ENCODE results near the gene TGM3.

Gene TGM3

DNA sequence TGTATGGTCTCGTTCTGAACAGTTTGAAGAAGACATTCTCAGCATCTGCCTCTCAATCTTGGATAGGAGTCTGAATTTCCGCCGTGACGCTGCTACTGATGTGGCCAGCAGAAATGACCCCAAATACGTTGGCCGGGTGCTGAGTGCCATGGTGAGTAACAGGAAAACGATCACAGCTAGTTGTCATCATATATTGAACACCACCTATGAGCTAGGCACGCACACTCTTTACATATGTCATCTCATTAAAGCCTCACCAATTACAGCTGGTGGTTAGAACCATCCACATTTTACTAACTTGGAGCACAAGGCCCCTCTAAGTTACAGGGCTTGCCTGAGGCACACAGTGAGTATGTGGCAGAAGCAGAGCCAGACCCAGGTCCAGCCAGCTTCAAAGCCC, 17.1 kb downstream of the TGM3 start:
- H2BK15ac ChIP-seq (replicated peaks; ENCODE audit: low read depth), result no peak overlapping the region
- no peak overlapping the region for H3K4me2 ChIP-seq (ENCODE audit: low read length)
- H3K56ac ChIP-seq (ENCODE audit: low read length), result no peak overlapping the region
- no peaks in the 10 kb centered on the region for H3K27me3 ChIP-seq (ENCODE audit: insufficient read depth, low read length, poor library complexity)
- no peak overlapping the region for H3K4me3 ChIP-seq (ENCODE audit: low read length)
- no peak overlapping the region for H3K9ac ChIP-seq (ENCODE audit: low read length)
- H3K4ac ChIP-seq (ENCODE audit: low read depth, low read length), result no peak overlapping the region
- H3K79me1 ChIP-seq (ENCODE audit: low read length), result no peaks in the 10 kb centered on the region
- H2AK5ac ChIP-seq (ENCODE audit: low read length), result no peak overlapping the region
- no peak overlapping the region for H4K5ac ChIP-seq (ENCODE audit: low read length)
- no peaks in the 10 kb centered on the region for H3K4me1 ChIP-seq (ENCODE audit: control insufficient read depth, low read depth, low read length)
- DNase-seq, result no peak
- H3K79me2 ChIP-seq (ENCODE audit: control insufficient read depth, insufficient read depth, low read length), result no peaks in the 10 kb centered on the region
- no peak overlapping the region for H2BK120ac ChIP-seq (ENCODE audit: low read depth, low read length)
- H3K36me3 ChIP-seq (ENCODE audit: control insufficient read depth, insufficient read depth, low read length), result no peaks in the 10 kb centered on the region
- no peak overlapping the region for H3K18ac ChIP-seq (ENCODE audit: low read length)
- WGBS (ENCODE audit: extremely low coverage, insufficient coverage, low lambda C conversion rate), result no CpG with 5 or more reads among the region's 8 CpGs
- H3K23ac ChIP-seq (ENCODE audit: low read length), result no peak overlapping the region
- H3K27ac ChIP-seq (ENCODE audit: low read depth, low read length), result no peak overlapping the region
- H4K8ac ChIP-seq (ENCODE audit: low read depth, low read length), result no peak overlapping the region
- H2BK5ac ChIP-seq (ENCODE audit: low read length), result no peak overlapping the region

DNA sequence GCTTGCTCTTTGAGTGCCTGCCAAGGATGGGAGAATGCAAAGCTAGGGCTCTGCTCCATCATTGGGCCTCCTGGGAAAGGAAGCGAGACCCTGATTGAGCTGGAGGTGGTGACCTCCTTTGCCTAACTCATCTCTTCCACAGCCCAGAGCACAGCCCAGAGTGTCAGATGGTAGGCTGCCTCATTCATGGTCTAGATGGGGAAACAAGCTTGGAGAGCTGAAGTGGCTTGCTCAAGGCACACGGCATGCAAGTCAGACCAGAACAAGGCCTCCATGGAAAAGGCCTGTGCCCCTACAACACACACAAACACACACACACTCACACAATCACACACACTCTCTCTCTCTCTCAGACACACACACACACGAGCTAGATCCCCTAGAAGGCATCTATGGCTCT, 17.5 kb downstream of the TGM3 start:
- no peak overlapping the region for H2BK120ac ChIP-seq (ENCODE audit: low read depth, low read length)
- no peaks in the 10 kb centered on the region for H3K79me2 ChIP-seq (ENCODE audit: control insufficient read depth, insufficient read depth, low read length)
- no peak overlapping the region for H3K4me3 ChIP-seq (ENCODE audit: low read length)
- H2BK15ac ChIP-seq (replicated peaks; ENCODE audit: low read depth), result no peak overlapping the region
- no peak overlapping the region for H2AK5ac ChIP-seq (ENCODE audit: low read length)
- H3K4me2 ChIP-seq (ENCODE audit: low read length), result no peak overlapping the region
- H3K56ac ChIP-seq (ENCODE audit: low read length), result no peak overlapping the region
- no peak overlapping the region for H3K18ac ChIP-seq (ENCODE audit: low read length)
- WGBS (ENCODE audit: extremely low coverage, insufficient coverage, low lambda C conversion rate), result no CpG with 5 or more reads among the region's 3 CpGs
- no peak overlapping the region for H3K27ac ChIP-seq (ENCODE audit: low read depth, low read length)
- no peak overlapping the region for H3K23ac ChIP-seq (ENCODE audit: low read length)
- H3K36me3 ChIP-seq (ENCODE audit: control insufficient read depth, insufficient read depth, low read length), result no peaks in the 10 kb centered on the region
- H3K9ac ChIP-seq (ENCODE audit: low read length), result no peak overlapping the region
- DNase-seq, result no peak
- no peak overlapping the region for H3K4ac ChIP-seq (ENCODE audit: low read depth, low read length)
- H3K79me1 ChIP-seq (ENCODE audit: low read length), result no peaks in the 10 kb centered on the region
- H4K5ac ChIP-seq (ENCODE audit: low read length), result no peak overlapping the region
- H3K4me1 ChIP-seq (ENCODE audit: control insufficient read depth, low read depth, low read length), result no peaks in the 10 kb centered on the region
- no peak overlapping the region for H2BK5ac ChIP-seq (ENCODE audit: low read length)
- no peaks in the 10 kb centered on the region for H3K27me3 ChIP-seq (ENCODE audit: insufficient read depth, low read length, poor library complexity)
- no peak overlapping the region for H4K8ac ChIP-seq (ENCODE audit: low read depth, low read length)

DNA sequence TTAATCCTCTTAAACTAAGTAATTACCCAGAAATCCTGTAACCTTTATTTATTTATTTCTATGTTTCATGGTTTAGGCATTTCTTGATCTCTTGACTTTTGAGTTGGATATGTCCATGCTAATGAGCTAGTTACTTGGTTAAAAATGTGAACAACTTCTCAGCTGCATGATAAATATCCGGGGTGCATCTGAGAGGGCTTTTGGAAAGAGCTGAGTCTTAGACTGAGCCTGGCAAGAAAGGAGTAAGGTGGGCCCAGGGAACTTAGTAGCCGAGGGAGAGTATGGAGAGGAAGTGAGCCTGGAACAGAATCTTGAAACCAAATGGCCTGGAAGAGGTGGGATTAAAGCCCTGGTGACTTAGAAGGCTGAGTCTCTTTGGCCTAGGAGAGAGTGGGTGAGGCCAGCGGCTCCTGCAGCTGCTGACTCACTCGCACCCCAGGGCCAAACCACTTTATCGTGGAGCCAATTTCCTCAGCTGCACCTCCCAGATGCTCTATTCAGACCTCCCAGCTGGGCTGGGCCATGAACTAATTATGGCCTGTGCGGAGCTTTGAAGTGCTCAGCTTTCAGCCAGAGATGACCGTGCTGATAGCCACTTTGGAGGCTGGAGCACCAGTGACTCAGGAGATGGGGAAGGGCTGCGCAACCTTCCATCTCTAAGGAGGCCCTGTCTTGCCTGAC, 19.1 kb downstream of the TGM3 start:
- Histone ChIP-seq H3K27ac (ENCODE audit: low read depth, low read length) (no peak overlapping the region), H3K79me2 (ENCODE audit: control insufficient read depth, insufficient read depth, low read length) (no peaks in the 10 kb centered on the region), H3K79me1 (ENCODE audit: low read length) (no peaks in the 10 kb centered on the region), H3K23ac (ENCODE audit: low read length) (no peak overlapping the region), H3K36me3 (ENCODE audit: control insufficient read depth, insufficient read depth, low read length) (no peaks in the 10 kb centered on the region), H3K56ac (ENCODE audit: low read length) (no peak overlapping the region), H2AK5ac (ENCODE audit: low read length) (no peak overlapping the region), H4K8ac (ENCODE audit: low read depth, low read length) (no peak overlapping the region), H3K18ac (ENCODE audit: low read length) (no peak overlapping the region), H2BK5ac (ENCODE audit: low read length) (no peak overlapping the region), H3K27me3 (ENCODE audit: insufficient read depth, low read length, poor library complexity) (no peaks in the 10 kb centered on the region), H3K4me1 (ENCODE audit: control insufficient read depth, low read depth, low read length) (no peaks in the 10 kb centered on the region), H4K5ac (ENCODE audit: low read length) (no peak overlapping the region), H3K9ac (ENCODE audit: low read length) (no peak overlapping the region), H2BK15ac (replicated peaks; ENCODE audit: low read depth) (no peak overlapping the region), H2BK120ac (ENCODE audit: low read depth, low read length) (no peak overlapping the region), H3K4me2 (ENCODE audit: low read length) (no peak overlapping the region), H3K4ac (ENCODE audit: low read depth, low read length) (no peak overlapping the region), H3K4me3 (ENCODE audit: low read length) (no peak overlapping the region)
- WGBS (ENCODE audit: extremely low coverage, insufficient coverage, low lambda C conversion rate), result no CpG with 5 or more reads among the region's 8 CpGs
- DNase-seq, result peak; percentile 51

DNA sequence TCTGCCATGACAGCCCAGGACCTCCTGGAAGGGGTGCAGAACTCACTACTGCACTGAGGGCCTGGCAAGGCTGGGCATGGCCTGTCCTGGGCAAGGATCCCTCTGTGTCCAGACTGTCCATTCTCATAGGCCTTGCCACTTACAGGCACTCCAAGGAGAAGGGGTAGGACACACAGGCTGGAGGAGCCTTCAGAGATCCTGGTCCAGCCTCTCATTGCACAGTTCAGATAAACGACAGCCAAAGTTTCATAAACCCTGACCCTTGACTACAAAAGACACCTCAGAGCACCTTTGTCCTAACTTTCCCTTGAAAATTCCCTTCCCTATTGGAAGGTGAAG, 19.6 kb downstream of the TGM3 start:
- Histone ChIP-seq H3K79me1 (ENCODE audit: low read length) (no peaks in the 10 kb centered on the region), H3K4me1 (ENCODE audit: control insufficient read depth, low read depth, low read length) (no peaks in the 10 kb centered on the region), H4K8ac (ENCODE audit: low read depth, low read length) (no peak overlapping the region), H2BK5ac (ENCODE audit: low read length) (no peak overlapping the region), H2BK120ac (ENCODE audit: low read depth, low read length) (no peak overlapping the region), H3K23ac (ENCODE audit: low read length) (no peak overlapping the region), H3K18ac (ENCODE audit: low read length) (no peak overlapping the region), H3K36me3 (ENCODE audit: control insufficient read depth, insufficient read depth, low read length) (no peaks in the 10 kb centered on the region), H3K4me3 (ENCODE audit: low read length) (no peak overlapping the region), H3K79me2 (ENCODE audit: control insufficient read depth, insufficient read depth, low read length) (no peaks in the 10 kb centered on the region), H2BK15ac (replicated peaks; ENCODE audit: low read depth) (no peak overlapping the region), H4K5ac (ENCODE audit: low read length) (no peak overlapping the region), H3K4ac (ENCODE audit: low read depth, low read length) (no peak overlapping the region), H3K56ac (ENCODE audit: low read length) (no peak overlapping the region), H3K27me3 (ENCODE audit: insufficient read depth, low read length, poor library complexity) (no peaks in the 10 kb centered on the region), H2AK5ac (ENCODE audit: low read length) (no peak overlapping the region), H3K4me2 (ENCODE audit: low read length) (no peak overlapping the region), H3K9ac (ENCODE audit: low read length) (no peak overlapping the region), H3K27ac (ENCODE audit: low read depth, low read length) (no peak overlapping the region)
- WGBS (ENCODE audit: extremely low coverage, insufficient coverage, low lambda C conversion rate), result no CpG with 5 or more reads among the region's 1 CpG
- DNase-seq, result no peak

DNA sequence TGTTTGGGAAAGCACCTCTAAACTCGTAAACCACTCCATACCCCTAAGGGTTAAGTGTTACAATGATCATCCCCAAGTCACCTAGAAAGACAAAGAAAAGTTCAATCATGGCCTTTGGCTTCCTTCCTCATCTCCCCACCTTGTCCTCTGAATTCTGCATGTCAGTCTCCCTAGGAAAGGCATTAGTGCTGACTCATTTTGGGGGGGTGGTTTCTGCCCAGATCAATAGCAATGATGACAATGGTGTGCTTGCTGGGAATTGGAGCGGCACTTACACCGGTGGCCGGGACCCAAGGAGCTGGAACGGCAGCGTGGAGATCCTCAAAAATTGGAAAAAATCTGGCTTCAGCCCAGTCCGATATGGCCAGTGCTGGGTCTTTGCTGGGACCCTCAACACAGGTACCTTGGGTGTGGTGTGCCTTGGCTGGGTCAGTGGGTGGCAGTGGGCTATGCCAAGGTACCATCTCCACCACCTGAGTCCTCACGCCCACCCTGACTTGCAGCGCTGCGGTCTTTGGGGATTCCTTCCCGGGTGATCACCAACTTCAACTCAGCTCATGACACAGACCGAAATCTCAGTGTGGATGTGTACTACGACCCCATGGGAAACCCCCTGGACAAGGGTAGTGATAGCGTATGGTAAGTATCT, 21.2 kb downstream of the TGM3 start:
- H2BK120ac ChIP-seq (ENCODE audit: low read depth, low read length), result no peak overlapping the region
- no peak overlapping the region for H3K27ac ChIP-seq (ENCODE audit: low read depth, low read length)
- H2AK5ac ChIP-seq (ENCODE audit: low read length), result no peak overlapping the region
- no peak overlapping the region for H3K18ac ChIP-seq (ENCODE audit: low read length)
- no peak overlapping the region for H3K4me3 ChIP-seq (ENCODE audit: low read length)
- no peak overlapping the region for H3K4me2 ChIP-seq (ENCODE audit: low read length)
- no peaks in the 10 kb centered on the region for H3K27me3 ChIP-seq (ENCODE audit: insufficient read depth, low read length, poor library complexity)
- H3K36me3 ChIP-seq (ENCODE audit: control insufficient read depth, insufficient read depth, low read length), result no peaks in the 10 kb centered on the region
- H3K56ac ChIP-seq (ENCODE audit: low read length), result no peak overlapping the region
- no peaks in the 10 kb centered on the region for H3K79me2 ChIP-seq (ENCODE audit: control insufficient read depth, insufficient read depth, low read length)
- H2BK5ac ChIP-seq (ENCODE audit: low read length), result no peak overlapping the region
- H4K5ac ChIP-seq (ENCODE audit: low read length), result no peak overlapping the region
- WGBS (ENCODE audit: extremely low coverage, insufficient coverage, low lambda C conversion rate), result no CpG with 5 or more reads among the region's 14 CpGs
- no peak overlapping the region for H2BK15ac ChIP-seq (replicated peaks; ENCODE audit: low read depth)
- no peaks in the 10 kb centered on the region for H3K4me1 ChIP-seq (ENCODE audit: control insufficient read depth, low read depth, low read length)
- no peak overlapping the region for H4K8ac ChIP-seq (ENCODE audit: low read depth, low read length)
- H3K79me1 ChIP-seq (ENCODE audit: low read length), result no peaks in the 10 kb centered on the region
- H3K9ac ChIP-seq (ENCODE audit: low read length), result no peak overlapping the region
- H3K4ac ChIP-seq (ENCODE audit: low read depth, low read length), result no peak overlapping the region
- H3K23ac ChIP-seq (ENCODE audit: low read length), result no peak overlapping the region
- no peak for DNase-seq
